Neuron (in vitro differentiated cells): ENCODE results near the gene ETV6.
"Not testable (repeated sequence)": the region's sequence is repeated elsewhere in the genome, so short reads cannot be mapped to it uniquely, and the experiment has no call there.

ENCODE experiments used
- H2AFZ ChIP-seq: one replicate; pipeline ENCODE4 v1.6.1; 2013; ENCODE audit warnings: low read depth, mild to moderate bottlenecking, inconsistent platforms, low read length, moderate library complexity
- H3K27me3 ChIP-seq: one replicate; pipeline ENCODE4 v1.6.1; 2013; ENCODE audit warnings: low read length; ENCODE audit not compliant: insufficient read depth
- H3K36me3 ChIP-seq: one replicate; pipeline ENCODE4 v1.6.1; 2013; ENCODE audit warnings: low read length; ENCODE audit not compliant: insufficient read depth
- H3K4me1 ChIP-seq: one replicate; pipeline ENCODE4 v1.6.1; 2013; ENCODE audit warnings: low read length; ENCODE audit not compliant: insufficient read depth
- H3K4me3 ChIP-seq: 2 replicates; pipeline ENCODE4 v1.5.1; 2013; ENCODE audit warnings: mild to moderate bottlenecking, low read length, moderate library complexity
- H3K9me3 ChIP-seq: one replicate; pipeline ENCODE4 v1.6.1; 2013; ENCODE audit warnings: low read length

Gene ETV6

GRCh38 chr12:11630046-11630706, 19.3 kb upstream of the ETV6 start:
- Histone ChIP-seq H2AFZ (no peak overlapping the region), H3K4me1 (no peaks in the 10 kb centered on the region), H3K36me3 (no peaks in the 10 kb centered on the region), H3K27me3 (no peaks in the 10 kb centered on the region), H3K4me3 (no peak overlapping the region), H3K9me3 (no peaks in the 10 kb centered on the region)

- Histone ChIP-seq H3K4me1 (no peaks in the 10 kb centered on the region), H3K9me3 (peaks cover 3% of the 10 kb centered on the region), H3K4me3 (no peak overlapping the region), H2AFZ (no peak overlapping the region), H3K36me3 (no peaks in the 10 kb centered on the region), H3K27me3 (no peaks in the 10 kb centered on the region)
These were observed 18.2 kb upstream of the ETV6 start for GRCh38 chr12:11631288-11631687.

GRCh38 chr12:11631881-11632280, 17.6 kb upstream of the ETV6 start:
- H3K27me3 ChIP-seq, H3K9me3 ChIP-seq, H3K4me3 ChIP-seq, H3K4me1 ChIP-seq, H2AFZ ChIP-seq, H3K36me3 ChIP-seq: not testable (repeated sequence)

GRCh38 chr12:11633968-11634367, 15.5 kb upstream of the ETV6 start:
- Histone ChIP-seq H3K4me1 (no peaks in the 10 kb centered on the region), H3K36me3 (no peaks in the 10 kb centered on the region), H3K4me3 (no peak overlapping the region), H2AFZ (no peak overlapping the region), H3K27me3 (no peaks in the 10 kb centered on the region), H3K9me3 (peaks cover 6% of the 10 kb centered on the region)

GRCh38 chr12:11635341-11635740, 14.1 kb upstream of the ETV6 start:
- Histone ChIP-seq H3K27me3 (no peaks in the 10 kb centered on the region), H3K4me3 (no peak overlapping the region), H3K9me3 (peaks cover 6% of the 10 kb centered on the region), H2AFZ (no peak overlapping the region), H3K4me1 (no peaks in the 10 kb centered on the region), H3K36me3 (no peaks in the 10 kb centered on the region)

- Histone ChIP-seq H3K4me1 (no peaks in the 10 kb centered on the region), H3K27me3 (no peaks in the 10 kb centered on the region), H3K9me3 (peaks cover 6% of the 10 kb centered on the region), H2AFZ (no peak overlapping the region), H3K36me3 (no peaks in the 10 kb centered on the region), H3K4me3 (no peak overlapping the region)
These were observed 11.1 kb upstream of the ETV6 start for GRCh38 chr12:11638315-11638916.

- Histone ChIP-seq H3K9me3 (peaks cover 6% of the 10 kb centered on the region), H3K4me3 (no peak overlapping the region), H3K36me3 (no peaks in the 10 kb centered on the region), H3K4me1 (no peaks in the 10 kb centered on the region), H2AFZ (no peak overlapping the region), H3K27me3 (no peaks in the 10 kb centered on the region)
These were observed 10.0 kb upstream of the ETV6 start for GRCh38 chr12:11639454-11639853.

GRCh38 chr12:11641522-11641921, 8.0 kb upstream of the ETV6 start:
- Histone ChIP-seq H3K4me3 (no peak overlapping the region), H3K27me3 (no peaks in the 10 kb centered on the region), H3K4me1 (no peaks in the 10 kb centered on the region), H3K36me3 (no peaks in the 10 kb centered on the region), H2AFZ (no peak overlapping the region), H3K9me3 (peaks cover 3% of the 10 kb centered on the region)

GRCh38 chr12:11642785-11643184, 6.7 kb upstream of the ETV6 start:
- Histone ChIP-seq H3K9me3 (no peaks in the 10 kb centered on the region), H3K36me3 (no peaks in the 10 kb centered on the region), H2AFZ (no peak overlapping the region), H3K4me3 (no peak overlapping the region), H3K4me1 (no peaks in the 10 kb centered on the region), H3K27me3 (no peaks in the 10 kb centered on the region)

GRCh38 chr12:11645391-11645790, 4.1 kb upstream of the ETV6 start:
- no peak overlapping the region for H3K4me3 ChIP-seq
- no peaks in the 10 kb centered on the region for H3K9me3 ChIP-seq
- H3K36me3 ChIP-seq: no peaks in the 10 kb centered on the region
- H2AFZ ChIP-seq: no peak overlapping the region
- H3K4me1 ChIP-seq: no peaks in the 10 kb centered on the region
- H3K27me3 ChIP-seq: no peaks in the 10 kb centered on the region

GRCh38 chr12:11648514-11649412, 711 bp upstream of the ETV6 start:
- peaks cover 23% of the 10 kb centered on the region for H3K4me1 ChIP-seq
- H3K4me3 ChIP-seq: peak overlapping the region; percentile 80
- no peaks in the 10 kb centered on the region for H3K36me3 ChIP-seq
- no peaks in the 10 kb centered on the region for H3K27me3 ChIP-seq
- no peaks in the 10 kb centered on the region for H3K9me3 ChIP-seq
- peak overlapping the region; percentile 80 for H2AFZ ChIP-seq

GRCh38 chr12:11650286-11651281, 1.1 kb downstream of the ETV6 start:
- Histone ChIP-seq H3K4me3 (peak overlapping the region; percentile 80), H3K27me3 (no peaks in the 10 kb centered on the region), H3K9me3 (no peaks in the 10 kb centered on the region), H3K4me1 (peaks cover 23% of the 10 kb centered on the region), H3K36me3 (no peaks in the 10 kb centered on the region), H2AFZ (peak overlapping the region; percentile 22)
